Nephron (organoid): ENCODE results near the gene NDUFA12.

Experiments
- H3K27ac Mint-ChIP-seq, 3 experiments: 2 replicates each; pipeline ENCODE4 v1.8.0; 2020; ENCODE audit warnings: mixed read lengths in 3 of 3, mild to moderate bottlenecking in 2 of 3, moderate library complexity in 1 of 3
- H3K27me3 Mint-ChIP-seq: 2 replicates; pipeline ENCODE4 v1.8.0; 2021; ENCODE audit warnings: low read depth, mild to moderate bottlenecking, moderate library complexity, mixed read lengths
- H3K36me3 Mint-ChIP-seq: 2 replicates; pipeline ENCODE4 v1.8.0; 2020; ENCODE audit warnings: low read depth, mixed read lengths
- H3K4me1 Mint-ChIP-seq: 2 replicates; pipeline ENCODE4 v1.8.0; 2020; ENCODE audit warnings: mixed read lengths
- H3K4me3 Mint-ChIP-seq, 3 experiments: 2 replicates each; pipeline ENCODE4 v1.8.0; 2020; ENCODE audit warnings: mild to moderate bottlenecking in 3 of 3, mixed read lengths in 3 of 3, moderate library complexity in 2 of 3
- H3K9me3 Mint-ChIP-seq: 2 replicates; pipeline ENCODE4 v1.8.0; 2020; ENCODE audit warnings: mixed read lengths
- CTCF ChIP-seq, 3 experiments: fragments of 200-600 bp; sonication (generic); IDR thresholded peaks; one replicate each; pipeline ENCODE4 v1.5.0; 2021; ENCODE audit warnings: antibody characterized with exemption in 3 of 3; ENCODE audit not compliant: unreplicated experiment in 3 of 3

The NDUFA12 gene

DNA sequence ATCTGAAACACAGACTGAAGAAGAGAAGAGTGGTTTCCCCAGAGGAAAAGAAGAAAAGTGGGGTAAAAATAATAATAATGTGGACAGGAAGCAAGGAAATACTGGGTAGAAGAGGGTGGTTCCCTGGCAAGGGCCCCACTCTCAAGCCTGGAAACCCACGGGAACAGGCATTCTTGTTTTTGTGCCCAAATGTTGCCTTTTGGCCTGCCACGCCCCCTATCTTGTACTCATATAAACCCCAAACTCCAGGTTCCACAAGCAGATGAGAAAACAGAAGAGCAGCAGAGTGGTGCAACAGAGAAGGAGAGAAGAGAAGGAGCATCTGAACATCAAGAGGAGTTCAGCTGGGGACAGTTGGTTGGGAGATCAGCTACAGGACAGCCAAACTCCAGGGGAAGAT lies 51.2 kb downstream of the NDUFA12 start:
- TF ChIP-seq CTCF (IDR thresholded peaks at IDR 0.05; ENCODE audit: unreplicated experiment in 3 of 3): no peak
- Mint-ChIP-seq H3K27me3 (peaks cover 12% of the 10 kb centered on the region), H3K36me3 (no peaks in the 10 kb centered on the region), H3K4me1 (peaks cover 17% of the 10 kb centered on the region), H3K4me3 (no peak overlapping the region), H3K27ac (peak overlapping the region in 1 of 3 experiments; percentile 22), H3K9me3 (no peaks in the 10 kb centered on the region)

- H3K27me3 Mint-ChIP-seq: peaks cover 12% of the 10 kb centered on the region
- H3K27ac Mint-ChIP-seq: peak overlapping the region in 1 of 3 experiments; percentile 22
- no peaks in the 10 kb centered on the region for H3K36me3 Mint-ChIP-seq
- TF ChIP-seq CTCF (IDR thresholded peaks at IDR 0.05; ENCODE audit: unreplicated experiment in 3 of 3): no peak
- no peaks in the 10 kb centered on the region for H3K9me3 Mint-ChIP-seq
- H3K4me3 Mint-ChIP-seq: no peak overlapping the region
- H3K4me1 Mint-ChIP-seq: peaks cover 19% of the 10 kb centered on the region
Measured at GRCh38 chr12:94951071-94951934, 52.2 kb downstream of the NDUFA12 start.

GRCh38 chr12:94948232-94948810 lies 55.2 kb downstream of the NDUFA12 start:
- Mint-ChIP-seq H3K9me3 (peaks cover 2% of the 10 kb centered on the region), H3K27me3 (peaks cover 12% of the 10 kb centered on the region), H3K27ac (no peak overlapping the region), H3K4me1 (peaks cover 19% of the 10 kb centered on the region), H3K36me3 (no peaks in the 10 kb centered on the region), H3K4me3 (no peak overlapping the region)
- no peak for TF ChIP-seq CTCF (IDR thresholded peaks at IDR 0.05; ENCODE audit: unreplicated experiment in 3 of 3)

DNA sequence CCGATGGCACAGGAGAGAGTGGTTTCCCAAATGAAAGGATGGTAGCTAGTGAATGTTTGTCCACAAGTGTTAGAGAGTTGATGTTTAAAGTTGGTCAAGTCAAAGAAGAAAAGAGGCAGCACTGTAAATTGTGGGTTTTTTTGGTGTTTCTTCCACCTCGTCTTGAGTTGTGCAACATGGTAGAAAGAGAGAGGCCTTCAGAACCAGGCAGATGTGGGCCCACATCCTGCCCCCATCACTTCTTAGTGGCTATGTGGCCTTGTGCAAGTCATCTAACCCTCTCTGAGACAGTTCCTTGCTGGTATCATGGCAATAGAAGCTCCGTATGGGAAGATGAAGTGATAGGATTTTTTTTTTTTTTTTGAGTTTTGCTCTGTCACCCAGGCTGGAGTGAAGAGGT lies 60.8 kb downstream of the NDUFA12 start:
- Mint-ChIP-seq H3K9me3 (peaks cover 6% of the 10 kb centered on the region), H3K36me3 (no peaks in the 10 kb centered on the region), H3K27me3 (peaks cover 4% of the 10 kb centered on the region), H3K27ac (no peak overlapping the region), H3K4me3 (no peak overlapping the region), H3K4me1 (peaks cover 17% of the 10 kb centered on the region)
- no peak for TF ChIP-seq CTCF (IDR thresholded peaks at IDR 0.05; ENCODE audit: unreplicated experiment in 3 of 3)

GRCh38 chr12:94941440-94941862 lies 62.0 kb downstream of the NDUFA12 start:
- H3K36me3 Mint-ChIP-seq: no peaks in the 10 kb centered on the region
- peaks cover 6% of the 10 kb centered on the region for H3K9me3 Mint-ChIP-seq
- no peak for TF ChIP-seq CTCF (IDR thresholded peaks at IDR 0.05; ENCODE audit: unreplicated experiment in 3 of 3)
- H3K4me1 Mint-ChIP-seq: peaks cover 12% of the 10 kb centered on the region
- H3K4me3 Mint-ChIP-seq: peak overlapping the region in 1 of 3 experiments; percentile 12
- H3K27me3 Mint-ChIP-seq: peaks cover 4% of the 10 kb centered on the region
- peak overlapping the region in 1 of 3 experiments; percentile 25 for H3K27ac Mint-ChIP-seq
